Smooth muscle cell (in vitro differentiated cells): ENCODE results near the gene BORCS8. TPM values are rescaled to one million over a fixed set of nuclear protein-coding genes. Genes with fewer than 3 reads are reported as not detected.
A peak's percentile ranks its signal among the peaks of the same experiment; 100 is the strongest.
"Not testable (repeated sequence)": the region's sequence is repeated elsewhere in the genome, so short reads cannot be mapped to it uniquely, and the experiment has no call there.

Source experiments
- DNase-seq: peaks from one replicate; lab custom pipeline; 2025; ENCODE audit not compliant: unreplicated experiment; lab: John Stamatoyannopoulos, UW
- H2AFZ ChIP-seq: fragments of 200-600 bp; sonication (generic); 2 replicates; pipeline ENCODE4 v1.6.0; 2016; ENCODE audit warnings: antibody characterized with exemption, low read depth, mild to moderate bottlenecking
- H3F3A ChIP-seq: fragments of 200-600 bp; sonication (generic); 2 replicates; pipeline ENCODE4 v1.6.0; 2017; ENCODE audit warnings: antibody characterized with exemption, low read depth
- H3K27ac ChIP-seq: fragments of 200-600 bp; sonication (generic); 2 replicates; pipeline ENCODE4 v1.5.1; 2016; ENCODE audit warnings: low read depth, mild to moderate bottlenecking
- H3K27me3 ChIP-seq: fragments of 200-600 bp; sonication (generic); 2 replicates; pipeline ENCODE4 v1.6.1; 2016; ENCODE audit warnings: low read depth, mild to moderate bottlenecking
- H3K36me3 ChIP-seq: fragments of 200-600 bp; sonication (generic); 2 replicates; pipeline ENCODE4 v1.5.1; 2016; ENCODE audit warnings: low read depth
- H3K4me1 ChIP-seq: fragments of 200-600 bp; sonication (generic); 2 replicates; pipeline ENCODE4 v1.5.1; 2016; ENCODE audit warnings: low read depth
- H3K4me2 ChIP-seq: fragments of 200-600 bp; sonication (generic); 2 replicates; pipeline ENCODE4 v1.6.0; 2016; ENCODE audit warnings: mild to moderate bottlenecking
- H3K4me3 ChIP-seq: fragments of 200-600 bp; sonication (generic); 2 replicates; pipeline ENCODE4 v1.5.1; 2016; ENCODE audit warnings: mild to moderate bottlenecking
- H3K79me2 ChIP-seq: fragments of 200-600 bp; sonication (generic); 2 replicates; pipeline ENCODE4 v1.6.0; 2016; ENCODE audit warnings: low read depth, mild to moderate bottlenecking
- H3K9ac ChIP-seq: fragments of 200-600 bp; sonication (generic); 2 replicates; pipeline ENCODE4 v1.6.0; 2016; ENCODE audit warnings: low read depth
- H3K9me3 ChIP-seq: fragments of 200-600 bp; sonication (generic); replicated peaks from 2 replicates; pipeline ENCODE4 v1.5.1; 2016; ENCODE audit warnings: low read depth
- H4K20me1 ChIP-seq: fragments of 200-600 bp; sonication (generic); 2 replicates; pipeline ENCODE4 v1.6.0; 2016; ENCODE audit warnings: low read depth
- WGBS: methylation state at CpG from one replicate; pipeline ENCODE4 v1.1.7; 2016; ENCODE audit warnings: low lambda C conversion rate; 5-methylcytosine and 5-hydroxymethylcytosine counted together
- polyA plus RNA-seq: library from polyadenylated mRNA; unstranded; fragments of >200 nt; fragmentation: Nextera tagmentation; extraction: Ambion mirVana; gene quantifications from 2 replicates; pipeline ENCODE4 v1.2.1, GENCODE V29; 2016
- total RNA-seq: library from RNA; depleted of rRNA; stranded (reverse); fragments of >200 nt; gene quantifications from 2 replicates; pipeline ENCODE4 v1.2.3, GENCODE V29; 2014
- TF ChIP-seq, protein P1 (sequence below): fragments of 200-600 bp; sonication (generic); IDR thresholded peaks from 2 replicates; pipeline ENCODE4 v1.5.1; 2017; ENCODE audit warnings: borderline replicate concordance, mild to moderate bottlenecking, antibody characterized with exemption; ENCODE audit not compliant: insufficient read depth, poor library complexity, severe bottlenecking

BORCS8 gene
- total and polyA plus RNA-seq, 2 experiments from 2014 or later = 10.0 to 15.7 TPM

DNA sequence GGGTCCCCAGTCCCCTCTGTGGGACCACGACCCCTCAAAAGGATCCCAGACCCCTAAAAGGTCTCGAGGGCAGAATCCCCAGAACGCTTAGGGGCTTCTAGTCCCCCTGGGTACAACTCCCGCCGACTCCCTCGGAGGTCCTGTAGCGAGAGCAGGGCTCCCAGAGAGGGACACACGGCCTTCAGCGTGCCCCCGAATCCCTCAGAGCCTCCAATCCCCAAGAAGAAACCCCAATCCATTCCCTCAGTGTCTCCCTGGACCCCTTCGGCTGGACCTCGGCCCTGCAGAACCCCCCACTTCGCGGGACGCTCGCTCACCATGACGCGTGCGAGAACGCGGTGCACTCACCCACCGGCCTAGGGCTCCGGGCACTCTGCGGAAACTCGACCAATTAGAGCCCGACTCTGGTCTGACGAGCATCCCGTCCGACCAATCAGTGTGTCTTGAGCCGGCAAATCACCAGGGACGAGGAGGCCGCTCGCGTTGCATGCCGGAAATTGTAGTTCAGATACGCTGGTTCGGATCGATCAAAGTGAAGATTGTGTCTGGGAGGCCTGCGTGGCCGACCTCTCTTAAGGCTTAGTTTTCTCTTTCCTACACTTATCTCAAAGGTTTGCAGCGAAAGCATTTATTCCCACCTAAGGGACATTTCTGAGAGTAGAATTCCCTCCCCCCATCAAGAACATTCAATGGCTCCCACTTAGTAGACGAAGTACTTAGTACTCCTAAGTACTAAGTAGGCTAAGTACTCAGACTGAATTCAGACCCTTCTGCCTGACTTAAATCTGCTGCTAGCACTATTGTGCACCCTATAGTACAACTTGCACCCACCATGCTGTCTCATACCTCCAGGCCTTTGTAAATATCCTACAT lies 53.6 kb downstream of the BORCS8 start, which contains the start of gene TMEM161A:
TMEM161A (minus strand) TSS at position 370 of the 873 bp plus-strand sequence; CDS start at position 320, 50 bp downstream.
- Histone ChIP-seq H3K9me3 (no peaks in the 10 kb centered on the region), H3K79me2 (peaks cover 9% of the 10 kb centered on the region), H3K4me1 (peaks cover 3% of the 10 kb centered on the region), H3K4me3 (peak within 1 kb of the TSS; percentile 78), H3K27ac (no peak within 1 kb of the TSS), H3K9ac (peak within 1 kb of the TSS; percentile 86), H3K4me2 (peak within 1 kb of the TSS; percentile 93), H2AFZ (peak within 1 kb of the TSS; percentile 97), H3F3A (no peaks in the 10 kb centered on the region), H3K27me3 (no peaks in the 10 kb centered on the region), H4K20me1 (no peaks in the 10 kb centered on the region), H3K36me3 (no peaks in the 10 kb centered on the region)
- peak; percentile 71 for DNase-seq
- TF ChIP-seq, protein P1, sequence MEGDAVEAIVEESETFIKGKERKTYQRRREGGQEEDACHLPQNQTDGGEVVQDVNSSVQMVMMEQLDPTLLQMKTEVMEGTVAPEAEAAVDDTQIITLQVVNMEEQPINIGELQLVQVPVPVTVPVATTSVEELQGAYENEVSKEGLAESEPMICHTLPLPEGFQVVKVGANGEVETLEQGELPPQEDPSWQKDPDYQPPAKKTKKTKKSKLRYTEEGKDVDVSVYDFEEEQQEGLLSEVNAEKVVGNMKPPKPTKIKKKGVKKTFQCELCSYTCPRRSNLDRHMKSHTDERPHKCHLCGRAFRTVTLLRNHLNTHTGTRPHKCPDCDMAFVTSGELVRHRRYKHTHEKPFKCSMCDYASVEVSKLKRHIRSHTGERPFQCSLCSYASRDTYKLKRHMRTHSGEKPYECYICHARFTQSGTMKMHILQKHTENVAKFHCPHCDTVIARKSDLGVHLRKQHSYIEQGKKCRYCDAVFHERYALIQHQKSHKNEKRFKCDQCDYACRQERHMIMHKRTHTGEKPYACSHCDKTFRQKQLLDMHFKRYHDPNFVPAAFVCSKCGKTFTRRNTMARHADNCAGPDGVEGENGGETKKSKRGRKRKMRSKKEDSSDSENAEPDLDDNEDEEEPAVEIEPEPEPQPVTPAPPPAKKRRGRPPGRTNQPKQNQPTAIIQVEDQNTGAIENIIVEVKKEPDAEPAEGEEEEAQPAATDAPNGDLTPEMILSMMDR = no peak
- WGBS = 3% methylated on average over 42 of the region's 42 CpGs

DNA sequence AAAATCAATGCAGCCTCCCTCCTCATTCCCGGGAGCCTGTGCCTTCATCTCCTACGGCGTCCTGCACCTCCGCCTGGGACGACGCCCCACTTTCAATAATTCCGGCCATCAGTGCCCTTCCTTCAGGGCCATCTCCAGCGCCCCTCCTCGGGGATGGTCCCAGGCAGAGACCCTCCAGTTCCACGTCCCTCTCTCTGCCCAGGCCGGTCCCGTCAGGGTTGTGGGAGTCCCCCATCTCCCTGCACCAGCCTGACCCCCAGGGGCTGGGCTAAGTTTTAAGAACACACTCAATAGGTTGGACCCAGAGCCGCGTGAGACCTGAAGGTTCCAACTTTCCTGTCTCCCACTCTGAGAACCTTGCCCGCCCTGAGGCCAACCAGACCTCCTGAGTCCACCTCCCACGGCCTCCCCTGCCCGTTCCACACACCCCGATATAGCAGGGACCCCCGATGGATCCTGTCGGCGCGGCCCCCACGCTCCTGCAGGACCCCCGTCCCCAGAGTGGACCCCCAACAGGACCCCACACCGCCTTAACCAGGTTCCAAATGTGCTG lies 54.3 kb downstream of the BORCS8 start:
- Histone ChIP-seq H2AFZ (peak overlapping the region; percentile 97), H3K4me2 (peak overlapping the region; percentile 93), H3K4me3 (peak overlapping the region; percentile 78), H3K9me3 (no peaks in the 10 kb centered on the region), H3K36me3 (no peaks in the 10 kb centered on the region), H3K27ac (no peak overlapping the region), H3K27me3 (no peaks in the 10 kb centered on the region), H3K9ac (peak overlapping the region; percentile 86), H3F3A (no peaks in the 10 kb centered on the region), H3K4me1 (peaks cover 3% of the 10 kb centered on the region), H3K79me2 (peaks cover 9% of the 10 kb centered on the region), H4K20me1 (no peaks in the 10 kb centered on the region)
- TF ChIP-seq, protein P1 = no peak
- DNase-seq = no peak
- 45% methylated on average over 20 of the region's 25 CpGs for WGBS

DNA sequence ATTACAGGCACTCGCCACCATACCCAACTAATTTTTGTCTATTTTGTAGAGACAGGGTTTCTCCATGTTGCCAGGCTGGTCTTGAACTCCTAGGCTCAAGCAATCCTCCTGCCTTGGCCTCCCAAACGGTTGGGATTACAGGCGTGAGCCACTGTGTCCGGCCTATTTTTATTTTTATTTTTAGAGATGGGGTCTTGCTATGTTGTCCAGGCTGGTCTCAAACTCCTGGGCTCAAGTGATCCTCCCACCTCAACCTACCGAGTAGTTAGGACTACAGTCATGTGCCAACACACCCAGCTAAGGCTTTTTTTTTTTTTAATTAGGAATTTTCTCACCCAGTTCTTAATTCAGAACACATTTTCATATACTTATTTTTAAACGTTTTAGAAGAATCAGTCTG lies 56.2 kb downstream of the BORCS8 start:
- not testable (repeated sequence) for H3K4me2 ChIP-seq, H3F3A ChIP-seq, H3K27ac ChIP-seq, H2AFZ ChIP-seq, H4K20me1 ChIP-seq, H3K79me2 ChIP-seq, H3K36me3 ChIP-seq, DNase-seq, H3K9me3 ChIP-seq, H3K27me3 ChIP-seq, H3K9ac ChIP-seq, H3K4me1 ChIP-seq, H3K4me3 ChIP-seq
- WGBS = 93% methylated on average over 6 of the region's 6 CpGs

DNA sequence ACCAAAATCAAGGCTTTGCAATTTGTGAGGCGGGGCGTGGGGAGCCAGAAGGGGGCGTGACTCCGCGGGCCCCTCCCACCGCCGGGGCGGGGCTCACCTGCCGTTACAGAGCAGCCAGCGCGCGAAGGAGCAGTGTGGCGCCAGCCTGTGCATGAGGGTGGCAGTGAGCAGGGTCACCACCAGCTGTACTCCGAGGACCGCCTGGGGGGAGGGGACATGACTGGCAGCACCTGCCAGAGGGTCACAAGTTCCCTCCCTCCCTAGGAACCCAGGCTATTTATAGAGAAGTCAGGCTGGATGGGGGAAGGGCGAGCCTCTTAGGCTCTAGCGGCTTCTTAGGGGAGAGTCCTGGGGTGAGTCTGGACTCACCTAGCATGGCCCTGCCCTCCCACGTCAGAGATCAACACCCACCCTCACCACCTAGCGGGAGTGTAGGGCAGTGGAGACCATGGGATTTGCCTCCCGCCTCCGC lies 57.2 kb downstream of the BORCS8 start:
- Histone ChIP-seq H3K9me3 (no peaks in the 10 kb centered on the region), H4K20me1 (no peaks in the 10 kb centered on the region), H3K4me1 (peaks cover 3% of the 10 kb centered on the region), H3K4me2 (no peak overlapping the region), H3K9ac (no peak overlapping the region), H3K79me2 (peaks cover 9% of the 10 kb centered on the region), H3K36me3 (no peaks in the 10 kb centered on the region), H3K27me3 (no peaks in the 10 kb centered on the region), H3K27ac (no peak overlapping the region), H2AFZ (no peak overlapping the region), H3F3A (no peaks in the 10 kb centered on the region), H3K4me3 (no peak overlapping the region)
- DNase-seq = no peak
- 26% methylated on average over 19 of the region's 21 CpGs for WGBS
- TF ChIP-seq, protein P1 = no peak
